ENCODE measurements around the gene MYH1.

GRCh38 chr17:10447026-10447931 lies 71.1 kb downstream of the MYH1 start:
- TF ChIP-seq, protein P1, sequence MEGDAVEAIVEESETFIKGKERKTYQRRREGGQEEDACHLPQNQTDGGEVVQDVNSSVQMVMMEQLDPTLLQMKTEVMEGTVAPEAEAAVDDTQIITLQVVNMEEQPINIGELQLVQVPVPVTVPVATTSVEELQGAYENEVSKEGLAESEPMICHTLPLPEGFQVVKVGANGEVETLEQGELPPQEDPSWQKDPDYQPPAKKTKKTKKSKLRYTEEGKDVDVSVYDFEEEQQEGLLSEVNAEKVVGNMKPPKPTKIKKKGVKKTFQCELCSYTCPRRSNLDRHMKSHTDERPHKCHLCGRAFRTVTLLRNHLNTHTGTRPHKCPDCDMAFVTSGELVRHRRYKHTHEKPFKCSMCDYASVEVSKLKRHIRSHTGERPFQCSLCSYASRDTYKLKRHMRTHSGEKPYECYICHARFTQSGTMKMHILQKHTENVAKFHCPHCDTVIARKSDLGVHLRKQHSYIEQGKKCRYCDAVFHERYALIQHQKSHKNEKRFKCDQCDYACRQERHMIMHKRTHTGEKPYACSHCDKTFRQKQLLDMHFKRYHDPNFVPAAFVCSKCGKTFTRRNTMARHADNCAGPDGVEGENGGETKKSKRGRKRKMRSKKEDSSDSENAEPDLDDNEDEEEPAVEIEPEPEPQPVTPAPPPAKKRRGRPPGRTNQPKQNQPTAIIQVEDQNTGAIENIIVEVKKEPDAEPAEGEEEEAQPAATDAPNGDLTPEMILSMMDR (IDR thresholded peaks at IDR 0.05): no peak
- no peak for TF ChIP-seq POLR2A (IDR thresholded peaks at IDR 0.05)
